NCI-H345 treated with DMSO at 0.1 percent for 48 hours (cell line): Measurements from ENCODE around the gene SRMS.
A peak's percentile ranks its signal among the peaks of the same experiment; 100 is the strongest.
"Not testable (repeated sequence)": the region's sequence is repeated elsewhere in the genome, so short reads cannot be mapped to it uniquely, and the experiment has no call there.

Experiments used
- DNase-seq: peaks from one replicate; lab custom pipeline; 2025; ENCODE audit not compliant: unreplicated experiment; lab: John Stamatoyannopoulos, UW

Gene SRMS

DNA sequence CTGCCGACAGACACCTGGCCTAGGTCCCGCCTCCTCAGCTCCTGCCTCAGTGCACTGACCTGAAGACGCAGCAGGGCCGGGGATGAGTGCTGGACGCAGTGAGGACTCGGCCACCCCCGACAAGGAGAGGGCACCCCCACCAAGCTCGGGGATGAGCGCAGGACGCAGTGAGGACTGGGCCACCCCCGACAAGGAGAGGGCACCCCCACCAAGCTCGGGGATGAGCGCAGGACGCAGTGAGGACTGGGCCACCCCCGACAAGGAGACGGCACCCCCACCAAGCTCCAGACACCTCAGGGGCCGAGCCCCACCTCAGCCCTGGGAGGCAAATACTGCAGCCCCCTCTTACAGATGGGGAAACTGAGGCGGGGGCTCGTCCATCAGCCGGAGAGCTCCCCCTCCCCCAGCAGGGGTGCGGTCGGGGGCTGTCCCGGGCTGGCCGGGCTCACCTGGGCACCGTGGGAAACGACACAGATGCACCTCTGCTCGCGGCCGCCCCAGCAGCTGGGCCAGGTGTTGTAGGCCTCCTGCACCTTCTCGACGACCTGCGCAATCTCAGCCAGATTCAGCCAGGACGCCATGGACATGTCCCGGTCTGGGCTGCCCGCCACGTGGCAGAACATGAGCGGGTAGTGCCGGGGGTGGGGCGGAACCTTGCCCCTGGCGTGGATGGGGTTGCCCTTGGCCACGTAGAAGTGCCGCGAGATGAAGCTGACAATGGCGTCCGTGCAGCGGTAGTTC, 19.0 kb upstream of the SRMS start:
- no peak for DNase-seq

DNA sequence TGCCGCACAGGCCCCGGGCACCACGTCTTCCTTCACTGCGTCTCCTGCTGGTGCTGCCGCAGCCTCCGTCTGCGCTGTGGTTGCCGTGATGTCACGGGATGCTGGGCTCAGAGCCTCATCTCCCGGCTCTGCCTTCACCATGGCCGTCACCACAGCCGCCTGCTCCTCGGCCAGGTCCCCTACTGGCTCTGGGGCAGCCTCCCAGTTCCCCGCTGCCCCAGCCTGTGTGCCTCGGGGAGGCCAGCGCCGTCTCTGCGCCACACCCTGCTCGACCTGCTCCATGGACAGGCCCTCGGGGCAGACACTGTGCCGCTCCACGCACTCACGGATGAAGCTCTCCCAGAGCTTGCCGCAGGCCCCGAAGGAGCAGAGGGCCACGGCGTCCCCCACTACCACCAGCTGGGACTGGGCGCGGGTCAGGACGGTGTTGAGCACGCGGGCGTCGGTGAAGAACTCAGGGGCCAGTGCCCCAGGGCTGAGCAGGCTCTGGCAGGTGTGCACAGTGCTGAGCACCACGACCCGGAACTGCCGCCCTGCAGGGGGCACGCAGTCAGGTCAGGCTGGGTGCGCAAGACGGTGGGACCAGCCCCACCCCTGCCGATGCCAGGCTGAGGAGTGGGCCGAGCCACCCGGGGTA, 18.3 kb upstream of the SRMS start:
- DNase-seq, result no peak

DNA sequence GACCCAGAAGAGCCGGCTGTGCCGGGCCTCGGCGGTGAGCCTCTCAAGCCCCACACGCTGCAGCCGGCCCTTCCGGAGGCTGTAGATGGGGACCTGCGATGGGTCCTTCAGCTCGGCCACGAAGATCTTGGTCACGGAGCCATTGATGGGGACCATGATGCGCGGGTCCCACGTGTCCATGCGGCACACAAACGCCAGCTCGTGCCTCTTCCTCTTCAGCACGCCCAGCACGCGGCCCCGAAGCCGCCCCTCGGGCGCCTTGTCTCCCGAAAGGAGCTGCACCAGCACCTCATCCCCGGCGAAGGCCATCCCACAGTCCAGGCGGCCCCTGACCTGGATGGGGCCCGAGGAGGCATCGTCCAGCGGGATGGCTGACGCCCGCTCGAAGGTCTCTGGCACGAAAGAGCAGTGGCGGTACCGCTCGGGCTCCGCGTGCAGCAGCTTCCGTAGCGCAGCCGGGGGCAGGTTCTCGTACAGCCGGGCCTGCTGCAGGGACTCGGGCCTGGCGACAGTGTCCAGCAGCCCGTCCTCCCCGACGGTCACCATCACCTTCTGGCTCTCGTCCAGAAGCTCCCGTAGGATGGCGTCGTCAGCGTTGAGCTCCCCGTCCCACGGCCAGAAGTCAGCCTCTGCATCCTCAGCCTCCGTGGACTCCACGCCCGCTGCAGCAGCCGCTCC, 17.6 kb upstream of the SRMS start:
- no peak for DNase-seq

DNA sequence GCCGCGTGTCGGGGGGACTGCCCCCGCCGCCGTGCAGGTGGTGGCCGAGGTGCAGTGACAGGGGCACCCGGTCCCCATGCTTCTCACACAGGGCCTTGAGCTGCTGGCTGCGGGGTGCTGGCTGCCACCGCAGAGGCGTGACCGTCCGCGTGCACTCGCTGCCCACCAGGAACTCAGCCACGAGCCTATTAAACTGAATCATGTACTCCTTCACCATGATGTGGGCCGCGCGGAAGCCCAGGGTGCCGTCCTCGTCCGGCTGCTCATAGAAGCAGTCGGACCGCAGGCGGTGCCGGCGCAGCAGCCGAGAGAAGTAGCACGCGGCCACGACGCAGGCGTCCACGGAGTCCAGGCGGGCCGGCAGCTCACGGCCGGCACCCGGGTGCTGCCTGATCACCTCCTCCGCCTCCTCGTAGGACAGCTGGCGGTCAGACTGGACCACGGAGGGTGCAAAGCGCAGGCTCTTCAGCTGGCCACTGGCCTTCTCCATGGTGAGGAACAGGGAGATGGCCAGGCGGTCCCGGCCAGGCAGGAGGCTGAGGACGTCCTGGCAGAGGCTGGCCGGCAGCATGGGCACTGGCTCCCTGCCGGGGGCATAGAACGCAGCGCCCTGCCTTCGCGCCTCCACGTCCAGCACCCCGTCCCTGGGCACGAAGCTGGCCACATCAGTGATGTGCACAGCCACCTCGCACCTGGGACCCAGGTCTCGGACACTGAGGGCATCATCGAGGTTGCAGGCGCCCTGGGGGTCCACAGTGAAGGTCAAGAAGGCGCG, 16.7 kb upstream of the SRMS start:
- no peak for DNase-seq

DNA sequence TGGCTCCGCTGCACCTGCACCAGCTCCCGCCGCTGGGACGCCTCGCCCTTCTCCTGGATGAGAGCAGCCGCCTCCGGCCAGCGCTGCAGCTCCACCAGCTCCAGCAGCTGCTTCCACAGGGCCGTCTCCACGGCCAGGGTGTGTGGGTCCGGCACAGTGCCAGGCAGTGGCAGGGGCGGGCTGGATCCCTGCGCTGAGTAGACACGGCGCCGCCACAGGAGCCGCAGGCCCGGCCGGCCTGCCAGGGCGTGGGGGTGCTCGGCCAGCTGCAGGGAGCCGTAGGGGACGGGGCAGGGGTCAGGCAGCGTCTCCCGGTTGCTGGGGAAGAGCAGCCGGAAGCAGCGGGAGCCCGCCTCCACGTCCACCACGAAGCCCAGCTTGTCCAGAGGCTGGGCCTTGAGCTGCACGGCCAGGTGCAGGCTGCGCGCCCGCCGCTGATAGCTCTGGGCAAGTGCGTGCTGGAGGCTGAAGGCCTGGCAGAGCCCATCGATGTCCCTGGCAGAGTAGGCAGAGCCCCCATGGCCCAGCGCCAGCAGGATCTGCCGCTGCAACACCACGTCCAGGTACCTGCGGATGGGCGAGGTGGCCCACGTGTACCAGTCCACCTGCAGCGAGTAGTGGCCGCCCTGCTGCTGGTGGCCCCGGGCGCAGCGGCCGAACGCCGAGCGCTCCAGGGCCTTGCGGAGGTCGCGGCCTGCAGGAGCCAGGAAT, 15.8 kb upstream of the SRMS start:
- DNase-seq, result no peak

DNA sequence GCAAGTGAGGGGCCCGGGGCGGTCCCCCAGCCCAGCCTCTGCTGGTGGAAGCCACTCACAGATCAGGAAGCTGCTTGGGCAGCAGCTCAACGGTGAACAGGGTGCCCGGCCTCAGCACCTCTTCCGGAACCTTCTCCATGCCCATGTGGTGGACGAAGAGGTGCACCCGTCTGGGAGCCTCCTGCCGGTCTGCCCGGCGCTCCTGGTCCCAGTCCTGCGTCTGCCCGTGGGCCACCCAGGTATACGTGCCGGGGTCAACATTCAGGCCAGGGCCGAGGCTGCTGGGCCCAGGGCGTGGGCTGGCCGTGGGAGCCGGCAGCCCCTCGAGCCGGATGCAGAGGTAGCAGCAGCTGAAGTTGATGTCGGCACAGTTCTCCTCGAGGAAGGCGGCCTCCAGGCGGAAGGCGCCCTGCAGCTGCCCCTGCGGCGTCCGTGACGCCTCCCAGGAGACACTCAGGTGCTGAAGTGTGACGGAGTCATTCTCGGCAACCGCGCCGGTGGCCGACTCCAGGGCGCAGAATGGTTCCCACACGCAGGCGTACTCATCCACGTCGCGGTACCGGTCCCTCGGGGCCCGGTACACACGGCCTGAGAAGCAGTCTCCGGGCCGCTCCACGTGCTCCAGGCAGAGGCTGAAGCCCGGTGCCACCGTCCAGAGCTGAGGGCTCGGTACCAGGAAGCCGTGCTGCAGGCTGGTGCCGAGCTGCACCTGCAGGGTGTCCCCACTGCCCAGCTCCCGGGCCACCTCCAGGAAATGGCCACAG, 15.1 kb upstream of the SRMS start:
- no peak for DNase-seq

DNA sequence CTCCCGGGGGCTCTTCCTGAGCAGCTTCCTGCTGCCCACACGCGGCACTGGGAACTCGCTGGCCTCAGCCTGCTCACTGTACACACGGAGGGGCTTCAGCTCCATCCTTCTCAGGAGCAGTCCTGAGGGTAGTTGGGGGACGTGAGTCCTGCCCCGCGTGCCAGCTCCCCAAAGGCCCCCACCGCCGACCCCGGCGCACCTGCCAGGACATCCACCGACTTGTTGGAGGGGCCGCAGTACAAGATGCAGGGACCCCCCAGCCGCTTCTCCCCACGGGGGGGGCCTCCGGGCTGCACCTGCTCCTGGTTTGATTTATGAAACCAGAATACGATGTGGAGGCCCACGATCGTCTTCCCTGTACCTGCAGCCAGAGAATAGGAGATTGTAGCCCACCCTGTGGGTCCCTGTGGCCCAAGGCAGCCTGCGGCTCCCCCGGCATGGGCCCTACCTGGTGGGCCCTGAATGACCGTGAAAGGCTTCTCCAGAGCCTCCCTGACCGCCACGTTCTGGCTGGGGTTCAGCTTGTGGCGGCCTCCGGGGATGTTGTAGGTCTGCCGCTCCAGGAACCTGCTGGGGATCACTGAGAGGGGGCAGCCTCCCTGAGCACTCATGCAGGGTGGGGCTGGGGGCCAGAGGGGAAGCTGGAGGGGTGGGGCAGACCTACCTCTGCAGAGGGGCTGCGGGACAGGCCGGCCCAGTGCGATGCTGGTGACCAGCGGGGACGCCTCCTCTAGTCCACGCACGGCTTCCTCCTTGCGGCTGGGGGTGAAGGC, 14.3 kb upstream of the SRMS start:
- DNase-seq, result no peak

DNA sequence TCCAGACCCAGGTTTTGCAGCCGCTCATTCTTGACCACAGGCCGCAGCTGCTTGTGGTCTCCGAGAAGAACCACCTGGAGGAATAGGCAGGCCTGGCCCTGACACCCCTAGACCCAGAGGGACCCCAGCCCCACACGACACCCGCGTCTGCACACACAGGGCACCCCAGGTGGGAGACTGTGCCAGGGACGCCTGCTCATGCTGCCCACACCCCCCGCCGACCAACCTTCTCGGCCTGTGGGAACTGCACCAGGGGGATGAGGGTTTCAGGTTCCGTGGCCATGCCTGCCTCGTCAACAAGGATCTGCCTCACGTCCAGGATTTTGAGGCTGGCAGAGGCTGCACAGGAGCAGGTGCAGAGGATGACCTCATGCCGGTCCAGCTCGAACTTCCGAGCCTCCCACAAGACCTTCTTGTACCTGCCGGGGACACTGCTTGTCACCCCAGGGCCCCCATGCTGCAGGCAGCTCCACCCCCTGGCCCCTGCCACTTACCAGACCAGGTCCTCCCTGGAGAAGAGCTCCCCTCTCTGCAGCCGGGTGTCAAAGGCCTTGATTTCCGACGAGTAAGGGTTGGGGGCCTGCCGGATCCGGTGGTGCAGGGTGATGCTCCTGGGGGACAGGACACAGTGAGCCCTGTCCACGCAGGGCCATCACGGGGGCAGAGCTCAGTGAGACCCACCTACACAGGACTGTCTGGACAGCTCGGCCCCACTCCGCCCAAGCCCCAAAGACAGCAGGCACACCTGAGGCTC, 13.5 kb upstream of the SRMS start:
- DNase-seq, result no peak

DNA sequence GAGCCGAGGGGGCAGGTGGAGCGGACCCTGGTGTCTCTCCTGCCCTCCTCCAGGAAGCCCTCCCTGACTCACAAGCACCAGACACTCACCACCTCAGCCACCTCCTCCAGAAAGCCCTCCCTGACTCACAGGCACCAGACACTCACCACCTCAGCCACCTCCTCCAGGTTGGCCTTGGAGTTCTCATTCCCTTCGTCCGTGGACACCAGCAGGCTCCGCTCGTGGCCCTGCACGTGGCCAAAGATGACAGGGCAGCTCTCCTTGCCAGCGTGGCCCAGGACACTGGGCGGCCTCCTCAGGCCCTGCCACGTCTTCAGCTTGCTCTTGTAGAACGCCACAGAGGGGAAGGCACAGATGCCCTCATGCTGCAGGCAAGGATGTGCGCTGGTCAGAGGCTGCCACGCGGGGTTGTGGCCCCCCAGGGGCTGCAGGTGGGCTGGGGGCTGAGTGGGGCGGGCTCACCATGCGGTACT, 12.8 kb upstream of the SRMS start:
- DNase-seq, result no peak

DNA sequence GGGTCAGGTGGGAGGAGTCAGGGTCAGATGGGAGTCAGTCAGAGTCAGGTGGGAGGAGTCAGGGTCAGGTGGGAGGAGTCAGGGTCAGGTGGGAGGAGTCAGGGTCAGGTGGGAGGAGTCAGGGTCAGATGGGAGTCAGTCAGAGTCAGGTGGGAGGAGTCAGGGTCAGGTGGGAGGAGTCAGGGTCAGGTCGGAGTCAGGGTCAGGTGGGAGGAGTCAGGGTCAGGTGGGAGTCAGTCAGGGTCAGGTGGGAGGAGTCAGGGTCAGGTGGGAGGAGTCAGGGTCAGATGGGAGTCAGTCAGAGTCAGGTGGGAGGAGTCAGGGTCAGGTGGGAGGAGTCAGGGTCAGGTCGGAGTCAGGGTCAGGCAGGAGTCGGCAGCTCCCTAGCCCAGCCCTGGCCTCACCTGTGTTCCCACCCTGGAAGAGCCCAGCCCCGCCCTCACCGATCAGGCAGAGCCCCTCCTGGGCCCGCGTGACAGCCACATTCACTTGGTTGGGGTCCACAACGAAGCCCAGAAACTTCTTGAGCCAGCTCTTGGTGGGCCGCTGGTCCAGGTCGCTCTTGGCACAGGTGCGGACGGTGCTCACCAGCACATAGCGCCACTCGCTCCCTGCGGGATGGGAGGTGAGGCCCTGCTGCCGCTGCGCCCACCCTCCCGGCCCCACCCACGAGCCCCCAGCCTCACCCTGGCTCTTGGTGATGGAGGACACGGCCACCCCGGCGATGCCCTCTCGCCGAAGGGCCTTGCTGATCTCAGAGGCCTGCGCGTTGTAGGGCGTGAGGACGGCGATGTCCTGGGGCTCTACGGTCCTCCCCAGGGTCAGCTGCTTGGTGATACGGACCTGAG, 12.2 kb upstream of the SRMS start:
- DNase-seq, result not testable (repeated sequence)

DNA sequence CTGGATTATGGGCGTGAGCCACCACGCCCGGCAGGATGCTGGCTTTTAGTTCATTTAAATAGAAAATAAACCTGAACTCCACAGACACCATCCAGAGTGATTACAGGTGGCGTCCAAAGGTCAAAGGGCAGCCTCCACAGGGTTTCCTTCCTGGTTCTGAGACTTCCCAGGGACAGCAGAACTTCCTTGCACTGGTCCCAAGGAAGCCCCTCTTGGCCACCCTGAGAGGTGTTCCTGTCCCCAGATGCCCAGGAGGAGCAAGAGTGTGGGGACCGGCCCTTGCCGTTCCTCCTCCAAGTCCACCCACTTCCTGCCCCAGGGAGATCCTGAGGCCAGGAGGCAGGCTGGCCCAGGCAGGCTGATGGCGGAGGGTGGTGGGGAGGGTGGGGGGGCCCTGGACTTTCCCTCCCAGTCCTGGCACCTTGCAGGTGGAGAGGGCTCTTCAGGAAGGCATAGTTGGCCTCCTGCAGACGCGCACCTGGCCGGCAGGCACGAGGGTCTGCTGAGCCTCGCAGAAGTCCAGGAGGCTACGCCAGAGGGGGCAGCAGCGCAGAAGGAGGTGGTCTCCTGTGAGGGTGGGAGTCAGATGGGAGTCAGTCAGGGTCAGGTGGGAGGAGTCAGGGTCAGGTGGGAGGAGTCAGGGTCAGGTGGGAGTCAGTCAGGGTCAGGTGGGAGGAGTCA, 11.4 kb upstream of the SRMS start:
- no peak for DNase-seq

DNA sequence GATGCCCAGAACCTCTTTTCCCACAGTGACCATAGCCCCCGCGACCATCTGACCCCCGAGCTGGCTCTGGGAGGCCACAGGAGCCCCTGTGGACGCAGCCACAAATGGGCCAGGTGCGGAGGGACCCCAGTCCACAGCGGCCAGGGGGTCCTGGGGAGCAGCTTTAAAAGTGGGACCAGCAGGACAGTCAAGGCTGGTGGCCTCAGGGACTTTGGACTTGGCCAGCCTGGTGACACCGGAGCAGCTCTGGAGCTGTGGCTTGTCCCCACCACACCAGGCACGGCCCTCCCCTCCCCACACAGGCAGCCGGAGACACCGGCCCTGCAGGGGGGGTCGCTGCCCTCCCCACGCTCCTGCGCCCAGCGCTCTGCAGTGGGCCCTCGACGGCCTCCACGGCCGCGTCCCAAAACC, 9.9 kb upstream of the SRMS start:
- no peak for DNase-seq

DNA sequence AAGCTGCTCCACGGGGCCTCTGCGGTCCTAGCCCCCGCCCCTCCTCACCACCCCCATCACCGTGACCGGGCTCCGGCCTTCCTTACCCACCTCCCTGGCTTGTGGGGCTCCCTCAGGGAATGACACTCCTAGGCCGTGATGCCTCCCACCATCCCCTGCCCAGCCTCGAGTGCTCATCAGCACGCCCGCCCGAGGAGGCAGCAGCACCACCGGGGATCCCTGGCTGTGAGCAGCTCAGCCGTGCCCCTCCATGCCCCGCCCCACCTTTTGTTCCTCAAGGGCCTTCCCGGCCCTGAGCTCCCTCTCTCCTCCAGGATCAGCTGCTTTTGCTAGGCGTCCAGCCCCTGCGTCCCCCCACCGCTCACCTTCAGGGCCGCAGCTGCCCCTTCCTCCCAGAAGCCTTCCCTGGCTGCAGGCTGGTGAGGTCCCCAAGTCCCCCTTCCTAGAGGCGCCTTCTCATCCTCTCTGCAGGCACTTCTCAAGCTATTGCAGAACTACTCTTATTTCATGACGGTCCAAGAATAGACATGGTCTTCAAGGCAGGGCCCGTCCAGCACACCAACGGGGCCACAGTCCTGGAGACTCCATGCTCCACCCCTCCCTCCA, 9.4 kb upstream of the SRMS start:
- peak; percentile 47 for DNase-seq

DNA sequence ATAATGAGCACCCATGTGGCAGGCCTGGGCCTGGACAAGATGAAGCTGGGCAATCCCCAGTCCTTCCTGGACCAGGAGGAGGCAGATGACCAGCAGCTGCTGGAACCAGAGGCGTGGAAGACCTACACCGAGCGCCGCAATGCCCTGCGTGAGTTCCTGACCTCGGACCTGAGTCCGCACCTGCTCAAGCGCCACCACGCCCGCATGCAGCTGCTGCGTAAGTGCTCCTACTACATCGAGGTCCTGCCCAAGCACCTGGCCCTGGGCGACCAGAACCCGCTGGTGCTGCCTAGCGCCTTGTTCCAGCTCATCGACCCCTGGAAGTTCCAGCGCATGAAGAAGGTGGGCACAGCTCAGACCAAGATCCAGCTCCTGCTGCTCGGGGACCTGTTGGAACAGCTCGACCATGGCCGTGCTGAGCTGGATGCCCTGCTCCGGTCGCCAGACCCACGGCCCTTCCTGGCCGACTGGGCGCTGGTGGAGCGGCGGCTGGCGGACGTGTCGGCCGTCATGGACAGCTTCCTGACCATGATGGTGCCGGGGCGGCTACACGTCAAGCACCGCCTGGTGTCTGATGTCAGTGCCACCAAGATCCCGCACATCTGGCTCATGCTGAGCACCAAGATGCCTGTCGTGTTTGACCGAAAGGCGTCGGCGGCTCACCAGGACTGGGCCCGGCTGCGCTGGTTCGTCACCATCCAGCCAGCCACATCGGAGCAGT, 8.3 kb upstream of the SRMS start:
- no peak for DNase-seq

DNA sequence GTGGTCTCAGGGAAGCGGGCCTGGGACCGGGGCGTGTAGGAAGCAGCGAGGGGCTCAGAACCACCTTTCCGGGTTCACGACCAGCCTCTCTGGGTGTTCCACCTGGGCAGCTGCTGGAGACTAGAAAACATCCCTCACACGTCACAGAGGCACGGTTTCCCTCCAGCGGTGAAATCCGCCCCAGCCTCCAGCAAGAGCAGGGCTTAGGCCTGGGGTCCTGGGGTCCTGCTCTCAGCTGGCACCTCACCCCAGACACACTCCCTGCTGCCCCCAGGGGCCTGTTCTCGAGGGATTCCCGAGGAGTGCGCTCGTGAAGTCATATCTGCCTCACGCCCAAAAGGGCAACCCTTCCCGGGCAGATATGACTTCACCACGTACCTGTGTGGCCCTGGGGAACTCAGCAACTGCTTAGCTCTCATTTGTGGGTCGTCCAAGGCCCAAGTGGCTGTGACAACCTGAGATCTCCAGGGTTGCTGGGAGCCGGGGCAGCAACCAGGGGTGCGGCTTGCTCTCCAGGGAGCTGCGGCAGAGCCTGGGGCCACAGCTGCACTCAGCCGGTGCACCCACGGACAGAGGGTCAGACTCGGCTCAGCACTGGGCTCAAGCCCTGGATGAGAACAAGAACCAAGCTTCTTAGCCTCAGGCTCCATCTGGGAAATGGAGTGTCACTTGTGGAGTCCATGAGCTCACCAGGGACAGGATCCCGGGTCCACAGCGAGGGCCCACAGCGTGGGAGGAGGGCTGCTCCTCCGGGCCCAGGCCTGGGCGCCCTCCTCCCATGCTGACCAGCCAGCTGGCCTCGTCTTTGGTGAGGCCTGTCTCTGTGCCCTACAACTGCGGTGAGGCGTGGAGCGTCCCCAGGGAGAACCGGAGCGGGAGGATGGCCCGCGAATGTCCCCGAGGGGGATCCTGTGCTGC, 7.1 kb upstream of the SRMS start:
- DNase-seq, result no peak
